SK-N-MC (cell line): Measurements from ENCODE around the gene SERINC4.

Source experiments
- EZH2 ChIP-seq: fragments of 200-600 bp; sonication (generic); IDR thresholded peaks from one replicate; pipeline ENCODE4 v1.6.1; 2017; ENCODE audit warnings: antibody characterized with exemption
- FOXP2 ChIP-seq: optimal IDR thresholded peaks from 2 replicates; pipeline ENCODE3; 2011; ENCODE audit warnings: mild to moderate bottlenecking, moderate library complexity; ENCODE audit not compliant: insufficient read depth; ENCODE audit errors: extremely low read length, control extremely low read depth
- POLR2AphosphoS5 ChIP-seq: IDR thresholded peaks from 2 replicates; pipeline ENCODE4 v1.6.1; 2012; ENCODE audit warnings: mild to moderate bottlenecking, low read depth, low read length, borderline replicate concordance

DNA sequence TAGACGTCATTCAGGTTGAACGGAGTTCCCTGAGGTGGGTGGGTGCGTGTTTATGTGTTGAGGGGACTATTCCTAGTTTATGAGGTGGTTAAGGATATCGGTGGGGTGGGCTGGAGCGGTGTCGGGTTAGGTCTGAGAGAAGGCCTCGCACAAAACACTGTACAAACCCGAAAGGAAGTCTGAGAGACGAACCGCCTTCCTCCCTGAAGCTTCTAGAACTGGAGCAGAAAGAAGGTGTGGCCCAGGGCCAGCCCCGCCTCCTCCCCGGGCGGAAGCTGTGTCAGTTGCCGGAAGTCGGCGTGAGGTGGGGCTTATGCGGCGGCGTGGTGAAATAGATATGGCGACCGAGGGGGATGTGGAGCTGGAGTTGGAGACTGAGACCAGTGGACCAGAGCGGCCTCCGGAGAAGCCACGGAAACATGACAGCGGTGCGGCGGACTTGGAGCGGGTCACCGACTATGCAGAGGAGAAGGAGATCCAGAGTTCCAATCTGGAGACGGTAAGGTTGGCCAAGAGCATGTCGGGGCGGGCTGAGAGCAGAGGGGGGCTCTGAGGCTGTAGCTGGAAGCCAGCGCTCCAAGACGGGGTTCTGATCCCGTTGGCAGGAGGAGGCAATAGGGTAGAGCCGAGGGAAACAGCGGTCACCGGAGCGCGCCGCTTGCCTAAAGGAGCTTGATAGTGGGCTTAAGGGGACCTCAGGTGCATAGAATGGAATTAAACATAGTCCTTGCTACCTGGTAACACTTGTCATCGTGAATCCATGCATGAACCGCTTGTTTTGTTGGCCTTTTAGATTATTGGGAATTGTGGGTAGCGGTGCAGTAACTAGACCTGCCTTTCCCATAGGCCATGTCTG lies 494 bp upstream of the SERINC4 start, which contains the start of gene HYPK:
- TF ChIP-seq POLR2AphosphoS5 (peak; percentile 95), EZH2 (no peak), FOXP2 (no peak)
